T-helper 2 cell treated with Interferon-gamma antibody and Interleukin-4, amounts not matched to agents 5 μg/mL and 100 μg/mL, for 36 hours (primary cell): ENCODE measurements around the gene SNAPC4.

Experiments
- DNase-seq: peaks from one replicate; pipeline ENCODE4 v3.0.0; 2021; ENCODE audit warnings: low spot score
- H3K27ac Mint-ChIP-seq: one replicate; pipeline ENCODE4 v1.8.0; 2021; ENCODE audit warnings: mild to moderate bottlenecking, mixed read lengths
- H3K27me3 Mint-ChIP-seq: one replicate; pipeline ENCODE4 v1.8.0; 2021; ENCODE audit warnings: low read depth, mixed read lengths
- H3K36me3 Mint-ChIP-seq: one replicate; pipeline ENCODE4 v1.8.0; 2021; ENCODE audit warnings: low read depth, mixed read lengths
- H3K4me1 Mint-ChIP-seq: one replicate; pipeline ENCODE4 v1.8.0; 2021; ENCODE audit warnings: low read depth, mixed read lengths
- H3K4me3 Mint-ChIP-seq: one replicate; pipeline ENCODE4 v1.8.0; 2022; ENCODE audit warnings: mild to moderate bottlenecking, moderate library complexity, mixed read lengths
- H3K9me3 Mint-ChIP-seq: one replicate; pipeline ENCODE4 v1.8.0; 2021; ENCODE audit warnings: mixed read lengths

Gene SNAPC4

GRCh38 chr9:136371533-136371880, 28.5 kb downstream of the SNAPC4 start:
- Mint-ChIP-seq H3K4me1 (no peaks in the 10 kb centered on the region), H3K4me3 (no peak overlapping the region), H3K27me3 (no peaks in the 10 kb centered on the region), H3K36me3 (no peaks in the 10 kb centered on the region), H3K27ac (no peak overlapping the region), H3K9me3 (no peaks in the 10 kb centered on the region)
- no peak for DNase-seq

DNA sequence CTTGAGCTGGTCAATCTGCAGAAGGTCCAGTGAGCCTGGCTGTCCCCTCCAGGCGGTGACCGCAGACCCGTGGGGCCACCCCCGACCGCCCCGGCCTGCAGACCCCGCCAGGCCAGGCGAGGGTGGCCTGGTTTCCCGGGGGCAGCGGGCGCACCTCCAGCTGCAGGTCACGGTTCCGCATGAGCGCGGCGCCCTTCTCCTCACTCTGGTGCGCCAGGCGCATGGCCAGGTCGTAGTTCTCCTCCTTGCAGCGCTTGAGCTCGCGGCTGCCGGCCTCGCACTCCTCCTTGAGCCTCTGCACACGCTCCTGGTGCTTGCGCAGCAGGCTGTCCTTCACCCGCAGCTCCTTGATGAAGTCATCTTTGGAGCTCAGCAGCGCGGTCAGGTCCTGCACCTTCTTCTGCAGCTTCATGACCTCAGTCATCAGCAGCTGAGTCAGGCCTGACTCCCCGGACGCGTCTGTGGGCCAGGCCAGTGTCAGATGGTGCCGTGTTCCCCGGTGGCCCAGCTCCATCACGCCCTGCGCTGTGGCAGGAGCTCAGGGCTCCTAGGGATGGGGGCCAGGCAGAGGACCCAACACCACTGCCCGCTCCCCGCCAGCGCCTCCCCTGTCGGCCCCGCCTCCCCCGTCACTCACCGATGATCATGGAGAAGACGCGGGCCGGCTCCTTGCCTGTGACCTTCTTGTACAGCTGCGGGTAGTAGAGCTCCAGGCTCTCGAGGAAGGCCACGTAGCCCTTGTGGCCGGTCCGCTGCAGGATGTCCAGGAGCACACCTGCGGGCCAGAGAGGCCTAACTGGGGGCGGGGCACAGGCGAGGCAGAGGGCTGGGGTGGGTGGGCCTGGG, 29.1 kb downstream of the SNAPC4 start:
- Mint-ChIP-seq H3K36me3 (no peaks in the 10 kb centered on the region), H3K9me3 (no peaks in the 10 kb centered on the region), H3K27ac (no peak overlapping the region), H3K27me3 (no peaks in the 10 kb centered on the region), H3K4me3 (no peak overlapping the region), H3K4me1 (no peaks in the 10 kb centered on the region)
- no peak for DNase-seq

GRCh38 chr9:136370037-136370436, 29.9 kb downstream of the SNAPC4 start:
- DNase-seq: no peak
- H3K36me3 Mint-ChIP-seq: no peaks in the 10 kb centered on the region
- H3K4me1 Mint-ChIP-seq: no peaks in the 10 kb centered on the region
- no peak overlapping the region for H3K4me3 Mint-ChIP-seq
- no peaks in the 10 kb centered on the region for H3K27me3 Mint-ChIP-seq
- H3K9me3 Mint-ChIP-seq: no peaks in the 10 kb centered on the region
- H3K27ac Mint-ChIP-seq: no peak overlapping the region

DNA sequence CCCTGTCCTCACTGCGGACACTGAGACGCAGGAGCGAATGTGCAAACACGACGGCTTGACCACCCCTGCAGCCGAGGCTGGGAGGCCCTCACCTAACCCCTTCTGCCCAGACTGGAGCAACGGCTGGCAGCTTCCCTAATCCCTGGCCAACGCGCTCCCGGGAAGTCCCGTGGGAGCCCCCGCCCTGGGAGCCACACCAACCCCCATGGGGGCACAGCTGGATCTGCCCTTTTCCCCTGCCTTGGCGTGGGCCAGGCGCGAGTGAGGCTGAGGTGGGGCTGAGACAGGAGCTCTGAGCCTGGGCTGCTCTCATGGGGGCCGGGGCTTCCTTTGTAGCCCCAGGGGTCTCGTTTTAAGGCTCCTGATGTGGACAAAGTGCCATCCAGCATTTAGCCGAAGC, 31.8 kb downstream of the SNAPC4 start:
- Mint-ChIP-seq H3K36me3 (no peaks in the 10 kb centered on the region), H3K4me1 (no peaks in the 10 kb centered on the region), H3K27me3 (no peaks in the 10 kb centered on the region), H3K4me3 (no peak overlapping the region), H3K27ac (no peak overlapping the region), H3K9me3 (no peaks in the 10 kb centered on the region)
- DNase-seq: no peak

GRCh38 chr9:136367296-136368145, 32.4 kb downstream of the SNAPC4 start:
- DNase-seq: no peak
- peaks cover 4% of the 10 kb centered on the region for H3K4me1 Mint-ChIP-seq
- no peak overlapping the region for H3K27ac Mint-ChIP-seq
- H3K4me3 Mint-ChIP-seq: no peak overlapping the region
- H3K27me3 Mint-ChIP-seq: no peaks in the 10 kb centered on the region
- no peaks in the 10 kb centered on the region for H3K36me3 Mint-ChIP-seq
- H3K9me3 Mint-ChIP-seq: no peaks in the 10 kb centered on the region

DNA sequence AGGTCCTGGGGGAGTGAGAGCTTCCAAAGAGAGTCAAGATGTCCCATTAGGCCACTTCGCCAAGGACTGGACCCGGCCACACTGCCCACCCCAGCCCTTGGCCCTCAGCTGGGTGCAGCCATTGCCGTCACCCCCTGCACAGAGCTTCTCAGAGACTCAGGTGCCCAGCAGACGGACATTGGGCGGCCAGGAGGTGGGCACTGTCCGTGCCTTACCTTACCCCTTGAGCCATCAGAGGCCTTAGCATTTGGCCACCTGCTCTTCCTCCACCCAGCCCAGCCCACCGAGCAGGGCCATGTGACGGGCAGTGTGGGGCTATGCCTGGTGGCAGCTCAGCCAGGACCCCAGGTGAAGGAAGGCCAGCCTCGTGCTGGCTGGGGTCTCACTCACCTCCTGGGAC, 33.1 kb downstream of the SNAPC4 start:
- Mint-ChIP-seq H3K36me3 (no peaks in the 10 kb centered on the region), H3K4me1 (peaks cover 5% of the 10 kb centered on the region), H3K27ac (no peak overlapping the region), H3K9me3 (no peaks in the 10 kb centered on the region), H3K4me3 (no peak overlapping the region), H3K27me3 (no peaks in the 10 kb centered on the region)
- DNase-seq: no peak

DNA sequence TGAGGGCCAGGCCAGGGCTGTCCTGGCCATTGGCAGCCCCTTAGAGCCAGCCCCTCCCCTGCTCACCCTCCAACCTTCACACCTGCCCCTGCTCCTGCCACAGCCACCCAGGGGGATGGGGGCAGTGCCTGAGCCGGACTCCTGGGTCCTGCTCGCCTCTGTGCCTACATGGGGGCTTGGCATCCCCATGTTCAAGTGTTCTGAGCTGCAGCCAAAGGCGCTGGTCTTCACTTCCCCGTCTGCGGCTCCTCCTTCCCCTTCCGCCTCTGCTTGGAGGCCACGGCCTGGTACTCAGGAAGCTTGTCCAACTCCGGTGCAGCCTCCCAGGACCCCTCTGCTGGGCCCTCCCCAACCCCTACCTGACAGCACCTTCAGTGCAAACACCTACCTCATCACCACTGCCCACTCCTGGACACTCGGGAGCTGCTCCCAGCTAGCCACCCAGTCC, 34.2 kb downstream of the SNAPC4 start:
- DNase-seq: no peak
- Mint-ChIP-seq H3K4me1 (peaks cover 5% of the 10 kb centered on the region), H3K4me3 (no peak overlapping the region), H3K9me3 (no peaks in the 10 kb centered on the region), H3K27me3 (no peaks in the 10 kb centered on the region), H3K36me3 (no peaks in the 10 kb centered on the region), H3K27ac (peak overlapping the region; percentile 36)

- DNase-seq: no peak
- Mint-ChIP-seq H3K9me3 (no peaks in the 10 kb centered on the region), H3K27me3 (no peaks in the 10 kb centered on the region), H3K36me3 (no peaks in the 10 kb centered on the region), H3K27ac (no peak overlapping the region), H3K4me1 (peaks cover 5% of the 10 kb centered on the region), H3K4me3 (no peak overlapping the region)
Measured at GRCh38 chr9:136364942-136365774, 34.8 kb downstream of the SNAPC4 start.

GRCh38 chr9:136363949-136364748, 35.8 kb downstream of the SNAPC4 start:
- no peak overlapping the region for H3K27ac Mint-ChIP-seq
- no peaks in the 10 kb centered on the region for H3K36me3 Mint-ChIP-seq
- H3K4me1 Mint-ChIP-seq: peaks cover 5% of the 10 kb centered on the region
- no peaks in the 10 kb centered on the region for H3K27me3 Mint-ChIP-seq
- no peaks in the 10 kb centered on the region for H3K9me3 Mint-ChIP-seq
- DNase-seq: no peak
- peak overlapping the region; percentile 40 for H3K4me3 Mint-ChIP-seq

DNA sequence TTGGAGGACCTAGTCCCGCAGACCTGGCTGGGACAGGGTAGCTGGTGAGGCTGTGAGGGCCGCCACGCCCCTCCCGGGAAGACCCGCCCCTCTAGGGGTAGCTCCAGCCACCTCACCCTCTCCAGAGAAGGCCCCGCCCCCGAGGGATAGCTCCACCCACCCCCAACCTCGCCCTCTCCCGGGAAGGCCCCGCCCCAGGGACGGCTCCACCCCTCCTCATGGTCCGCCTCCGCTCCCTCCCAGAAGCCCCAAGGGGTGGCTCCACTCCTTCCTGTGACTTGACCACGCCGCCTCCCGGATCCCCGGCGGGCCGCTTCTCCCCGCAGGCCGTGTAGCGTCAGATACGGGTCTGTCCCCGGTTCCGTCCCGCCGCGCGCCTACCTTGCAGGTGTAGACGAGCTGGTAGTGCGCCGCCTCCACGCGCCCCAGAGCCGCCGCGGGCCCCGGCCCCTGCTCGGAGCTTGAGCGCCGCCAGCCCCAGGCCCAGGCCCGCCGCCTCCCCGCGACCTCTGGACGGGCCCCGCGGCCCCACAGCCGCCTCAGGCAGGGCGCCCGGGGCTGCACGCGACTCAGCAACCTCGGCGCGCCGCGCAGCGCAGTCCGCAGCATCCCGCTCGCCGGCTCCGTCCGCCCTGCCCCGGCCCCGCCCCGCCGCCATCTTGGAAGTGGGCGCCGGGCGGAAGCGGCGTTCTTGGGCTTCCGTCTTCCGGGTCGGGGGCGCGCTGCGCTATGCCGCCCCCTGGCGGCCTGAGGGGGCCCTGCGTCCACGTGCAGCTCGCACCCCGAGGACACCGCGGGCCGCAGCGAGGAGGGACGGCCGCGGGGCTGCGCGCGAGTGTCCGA, 36.6 kb downstream of the SNAPC4 start, which contains the start of gene DNLZ:
Gene DNLZ (minus strand): TSS at position 639 of the 843 bp plus-strand sequence. CDS start 30 bp downstream, at position 609.
- peak; percentile 90 for DNase-seq
- Mint-ChIP-seq H3K9me3 (no peaks in the 10 kb centered on the region), H3K36me3 (no peaks in the 10 kb centered on the region), H3K4me1 (peaks cover 5% of the 10 kb centered on the region), H3K27ac (peak within 1 kb of the TSS; percentile 88), H3K4me3 (peak within 1 kb of the TSS; percentile 84), H3K27me3 (no peaks in the 10 kb centered on the region)

DNA sequence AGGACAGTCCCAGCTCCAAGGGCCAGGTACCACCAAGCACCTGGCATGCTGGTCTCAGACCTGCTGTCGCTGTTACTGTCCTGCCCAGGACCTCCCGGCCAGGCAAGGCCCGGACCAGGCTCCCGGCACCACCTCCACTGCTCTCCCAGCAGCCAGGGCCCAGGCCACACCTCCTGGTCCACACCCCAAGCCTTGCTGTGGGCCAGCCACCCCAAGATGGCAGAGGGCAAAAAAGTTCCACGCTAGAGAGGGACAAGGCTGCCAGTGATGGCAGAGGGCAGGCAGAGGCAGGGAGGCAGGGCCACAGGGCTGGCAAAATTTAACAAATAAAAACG, 37.6 kb downstream of the SNAPC4 start:
- DNase-seq: no peak
- H3K4me1 Mint-ChIP-seq: peaks cover 5% of the 10 kb centered on the region
- no peaks in the 10 kb centered on the region for H3K27me3 Mint-ChIP-seq
- no peak overlapping the region for H3K27ac Mint-ChIP-seq
- H3K36me3 Mint-ChIP-seq: no peaks in the 10 kb centered on the region
- no peak overlapping the region for H3K4me3 Mint-ChIP-seq
- H3K9me3 Mint-ChIP-seq: no peaks in the 10 kb centered on the region

DNA sequence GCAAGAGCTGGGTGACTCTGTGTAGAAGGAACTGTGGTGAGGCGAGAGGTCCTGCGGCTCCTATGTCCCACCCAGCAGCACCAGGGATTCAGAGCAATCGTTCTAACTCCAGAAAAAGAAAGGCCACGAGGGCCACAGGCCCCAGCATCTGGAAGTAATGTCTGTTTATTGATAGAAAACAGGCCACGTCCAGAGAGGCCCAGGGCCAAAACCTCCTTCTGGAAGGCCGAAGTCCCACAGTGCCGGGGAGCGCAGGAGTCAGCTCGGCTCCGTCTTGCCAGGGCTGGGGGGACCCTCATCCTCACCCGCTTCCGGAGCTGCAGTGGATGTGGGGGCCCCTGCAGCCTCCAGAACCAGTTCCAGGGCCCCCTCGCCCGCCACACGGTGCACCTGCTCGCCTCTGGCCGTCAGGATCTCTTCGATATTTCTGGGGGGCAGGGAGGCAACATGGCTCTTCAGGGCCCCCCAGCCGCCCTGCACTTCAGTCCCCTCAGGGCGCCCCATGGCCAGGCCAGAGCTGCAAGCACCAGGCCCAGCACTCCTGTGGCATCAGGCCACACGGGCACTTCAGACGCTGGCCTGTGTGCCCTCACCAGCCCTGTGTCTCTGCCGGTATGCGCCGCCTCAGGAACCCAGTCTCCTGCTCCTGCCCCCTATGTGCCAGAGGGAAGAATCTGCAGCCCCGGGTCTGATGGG, 38.1 kb downstream of the SNAPC4 start:
- Mint-ChIP-seq H3K4me3 (no peak overlapping the region), H3K9me3 (no peaks in the 10 kb centered on the region), H3K4me1 (peaks cover 5% of the 10 kb centered on the region), H3K36me3 (no peaks in the 10 kb centered on the region), H3K27ac (no peak overlapping the region), H3K27me3 (no peaks in the 10 kb centered on the region)
- no peak for DNase-seq
